Activated CD4-positive, CD25-positive, alpha-beta regulatory T cell (primary cell): ENCODE measurements around the gene STX8.

Source experiments
- DNase-seq, 4 experiments: peaks; one replicate each; lab custom pipeline; 2025; lab: John Stamatoyannopoulos, UW

The STX8 gene

DNA sequence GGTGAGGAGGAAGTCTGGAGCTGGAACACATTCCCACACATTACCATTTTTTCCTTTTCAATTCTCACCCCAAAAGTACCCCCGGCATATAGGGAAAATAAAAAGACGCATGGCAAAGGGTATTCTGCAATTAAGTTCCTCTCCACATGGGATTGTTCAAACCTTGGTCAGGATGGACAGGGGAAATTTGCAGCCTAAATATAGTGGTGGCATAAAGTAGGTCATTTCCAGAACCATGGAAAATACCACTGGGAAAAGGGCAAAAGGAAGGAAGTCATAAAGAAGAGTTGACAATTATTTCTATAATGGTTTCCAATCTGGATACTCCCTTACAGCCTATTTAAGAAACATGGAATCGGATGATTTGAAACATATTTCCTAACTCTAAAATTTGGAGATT, 135.8 kb downstream of the STX8 start:
- no peak for DNase-seq

GRCh38 chr17:9436630-9437029, 139.0 kb downstream of the STX8 start:
- no peak for DNase-seq

- no peak for DNase-seq
These were observed 140.5 kb downstream of the STX8 start for GRCh38 chr17:9435165-9435564.

DNA sequence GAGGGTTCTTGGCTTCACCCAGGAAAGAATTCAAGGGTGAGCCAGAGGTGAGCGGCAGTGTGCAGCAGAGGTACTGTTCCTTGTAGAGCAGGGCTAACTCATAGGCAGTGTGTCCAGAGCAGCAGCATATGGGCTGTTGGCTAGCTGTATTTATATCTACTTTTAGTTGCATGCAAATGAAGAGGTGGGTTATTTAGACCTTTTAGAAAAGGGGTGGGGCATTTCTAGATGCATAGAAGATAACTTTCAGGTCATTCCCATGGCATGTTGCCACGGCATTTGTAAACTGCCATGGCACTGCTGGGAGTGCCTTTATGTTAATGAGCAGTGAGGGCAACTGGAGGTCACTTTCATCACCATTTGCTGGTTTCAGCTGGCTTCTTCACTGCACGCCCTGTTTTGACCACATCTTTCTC, 141.0 kb downstream of the STX8 start:
- no peak for DNase-seq

GRCh38 chr17:9432934-9433421, 142.6 kb downstream of the STX8 start:
- DNase-seq: no peak

DNA sequence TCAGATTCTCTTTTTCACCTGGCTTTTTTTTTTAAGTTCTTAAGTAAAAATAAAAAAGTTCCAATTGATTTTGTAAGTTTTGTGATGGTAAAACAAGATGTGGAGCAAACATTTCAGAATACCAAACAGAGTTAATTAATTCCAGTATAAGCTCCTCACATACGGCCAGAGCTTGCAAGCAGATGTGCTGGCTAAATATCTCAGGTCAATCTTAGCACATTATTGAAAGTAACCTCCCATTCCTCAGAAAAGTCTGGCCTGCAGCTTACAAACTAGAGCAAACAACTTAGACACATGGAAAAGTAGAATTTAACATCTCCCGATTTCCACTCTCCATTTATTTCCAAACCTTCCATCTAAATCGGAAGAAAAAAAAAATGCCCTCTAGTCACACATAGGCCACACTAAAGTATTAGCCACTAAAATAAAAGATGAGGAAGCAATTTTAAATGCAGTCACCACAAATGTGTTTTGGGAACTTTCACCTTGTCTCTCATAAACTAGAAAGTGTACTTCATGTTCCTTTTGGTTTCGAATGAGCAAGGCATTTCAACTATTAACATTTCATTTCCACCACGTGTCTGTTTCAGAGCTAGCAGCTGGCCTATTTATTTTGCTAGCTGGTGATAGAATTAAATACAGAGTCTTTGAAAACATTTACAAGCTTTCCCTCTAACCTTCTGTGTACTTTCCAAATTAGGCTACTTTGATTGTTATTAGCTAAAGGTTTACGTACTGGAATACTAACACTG, 143.3 kb downstream of the STX8 start:
- no peak for DNase-seq

DNA sequence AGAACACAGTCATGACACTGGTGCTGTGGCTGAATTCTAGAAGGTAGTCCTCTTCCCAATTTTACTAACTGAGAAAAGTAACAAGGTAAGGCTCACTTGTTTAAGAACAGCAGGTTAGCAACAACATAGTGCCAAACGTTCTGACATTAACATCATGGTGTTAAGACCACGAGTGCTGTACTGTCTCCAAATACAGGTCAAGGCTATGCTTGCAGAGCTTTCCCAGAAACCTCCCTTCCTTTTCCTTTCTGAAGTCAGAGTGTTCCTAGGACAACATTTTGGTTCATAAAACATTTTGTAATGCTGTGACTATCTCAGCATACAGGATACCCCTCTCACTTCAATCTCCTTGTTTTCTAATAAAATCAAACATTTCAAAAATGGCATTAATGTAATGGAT, 144.0 kb downstream of the STX8 start:
- no peak for DNase-seq

DNA sequence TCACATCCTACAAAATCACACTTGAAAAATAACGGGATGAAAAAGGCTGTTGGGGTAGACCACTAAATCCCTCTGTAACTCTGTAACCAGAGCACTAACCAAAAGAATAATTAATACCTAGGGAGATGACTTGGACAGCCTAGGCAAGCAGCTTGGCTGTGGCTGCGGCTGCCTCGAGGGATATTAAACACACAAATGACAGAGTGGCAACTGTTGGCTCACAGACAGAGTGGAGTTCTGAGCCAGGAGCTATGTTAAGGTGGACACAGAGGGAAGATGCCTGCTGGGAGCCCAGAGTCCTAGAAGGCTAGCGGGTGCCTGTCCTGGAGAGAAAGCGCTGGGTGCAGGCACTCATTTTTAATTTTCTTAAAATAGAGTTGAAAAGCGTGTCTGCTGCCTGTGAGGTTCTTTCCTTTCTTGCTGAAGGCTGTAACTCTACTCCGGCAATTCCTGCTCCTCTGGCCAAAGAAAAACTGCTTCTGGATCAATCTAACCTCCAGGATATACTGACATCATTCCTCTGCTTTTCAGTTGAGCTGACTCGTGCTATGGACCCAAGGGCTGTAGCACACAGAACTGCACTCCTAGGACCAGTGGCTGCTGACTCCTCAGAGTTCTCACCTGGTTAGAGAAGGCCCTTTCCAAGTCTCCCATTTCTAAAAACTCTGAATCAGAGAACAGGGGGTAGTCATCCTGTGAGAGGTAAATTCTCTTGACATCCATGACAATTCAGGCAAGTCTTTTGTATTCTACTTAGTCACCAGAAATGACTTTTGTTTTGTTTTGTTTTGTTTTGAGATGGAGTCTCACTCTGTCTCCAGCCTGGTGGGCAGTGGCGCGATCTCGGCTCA, 147.9 kb downstream of the STX8 start:
- DNase-seq: no peak

DNA sequence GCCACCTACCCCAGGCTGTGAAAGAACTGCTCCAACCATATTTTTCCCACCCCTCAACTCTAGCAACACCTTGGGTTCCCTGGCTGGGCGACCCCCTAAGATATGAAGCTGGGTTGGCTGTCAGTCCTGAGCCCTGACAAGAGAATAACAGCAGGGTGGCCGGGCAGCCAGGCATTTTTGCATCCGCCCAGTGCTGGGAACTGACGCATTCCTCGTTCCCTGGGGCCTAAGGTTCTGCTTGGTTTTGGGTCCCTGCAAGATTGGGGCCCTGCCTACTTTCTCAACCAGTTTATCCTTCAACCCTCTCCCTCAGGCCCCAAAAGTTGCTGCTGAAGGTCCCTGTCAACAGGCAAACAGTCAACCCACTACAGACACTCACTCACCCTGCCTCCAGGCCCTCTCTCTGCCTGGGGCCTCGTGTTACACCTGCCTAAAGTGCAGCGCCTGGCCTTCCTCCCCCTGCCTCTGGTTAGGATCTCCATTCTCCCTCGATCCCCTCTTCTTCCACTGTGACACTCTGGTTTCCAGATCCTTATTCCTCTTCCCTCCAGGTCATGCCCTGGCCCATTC, 151.5 kb downstream of the STX8 start:
- no peak for DNase-seq

DNA sequence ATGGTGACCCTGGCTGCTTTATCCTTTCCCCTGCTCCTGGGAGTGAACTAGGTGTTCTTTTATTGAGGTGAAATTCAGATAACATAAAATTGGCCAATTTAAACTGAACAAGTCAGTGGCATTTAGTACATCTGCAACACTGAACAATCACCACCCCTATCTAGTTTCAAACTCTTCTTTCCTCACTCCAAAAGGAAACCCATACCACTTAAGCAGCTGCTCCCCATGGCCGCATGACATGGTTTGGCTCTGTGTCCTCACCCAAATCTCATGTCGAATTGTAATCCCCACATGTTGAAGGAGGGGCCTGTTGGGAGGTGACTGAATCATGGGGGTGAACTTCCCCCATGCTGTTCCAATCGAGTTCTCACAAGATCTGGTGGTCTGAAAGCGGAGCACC, 154.1 kb downstream of the STX8 start:
- DNase-seq: no peak

GRCh38 chr17:9419932-9420453, 155.6 kb downstream of the STX8 start:
- DNase-seq: no peak

DNA sequence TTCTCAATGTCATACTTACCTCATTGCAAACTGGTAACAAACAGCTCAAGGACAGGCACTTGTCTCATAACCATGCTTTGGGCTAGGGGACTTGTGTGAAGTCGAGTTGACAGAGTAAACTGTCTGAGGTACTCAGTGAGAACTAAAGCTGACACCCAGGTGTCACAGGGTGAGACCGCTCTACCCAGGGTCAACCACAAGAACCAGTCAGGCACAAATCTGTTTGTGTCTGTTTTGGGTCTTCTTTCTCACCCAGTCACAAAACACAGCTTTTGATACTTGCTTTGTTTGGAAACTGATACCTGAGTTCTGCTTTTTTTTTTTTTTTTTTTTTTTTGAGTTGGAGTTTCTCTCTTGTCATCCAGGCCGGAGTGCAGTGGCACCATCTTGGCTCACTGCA, 161.1 kb downstream of the STX8 start:
- DNase-seq: no peak

DNA sequence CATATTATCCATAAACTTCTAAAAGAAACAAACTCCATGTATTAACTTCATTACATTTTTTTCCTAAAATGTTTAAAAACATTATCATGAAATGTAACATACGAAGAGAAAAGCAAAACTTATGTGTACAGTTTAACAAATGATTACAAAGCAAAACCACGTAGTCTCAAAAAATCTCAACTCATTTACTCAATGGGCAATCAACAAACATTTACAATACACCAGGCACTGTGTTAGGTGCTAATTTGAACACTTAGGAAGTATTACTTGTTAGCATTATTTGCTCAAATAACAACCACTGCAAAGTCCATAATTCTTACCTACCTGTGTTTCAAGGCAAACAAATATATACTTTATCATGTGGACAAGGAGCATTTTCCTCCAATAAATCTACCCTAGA, 164.9 kb downstream of the STX8 start:
- no peak for DNase-seq

GRCh38 chr17:9410301-9410700, 165.3 kb downstream of the STX8 start:
- DNase-seq: no peak

- DNase-seq: no peak
These were observed 165.7 kb downstream of the STX8 start for GRCh38 chr17:9409878-9410277.

DNA sequence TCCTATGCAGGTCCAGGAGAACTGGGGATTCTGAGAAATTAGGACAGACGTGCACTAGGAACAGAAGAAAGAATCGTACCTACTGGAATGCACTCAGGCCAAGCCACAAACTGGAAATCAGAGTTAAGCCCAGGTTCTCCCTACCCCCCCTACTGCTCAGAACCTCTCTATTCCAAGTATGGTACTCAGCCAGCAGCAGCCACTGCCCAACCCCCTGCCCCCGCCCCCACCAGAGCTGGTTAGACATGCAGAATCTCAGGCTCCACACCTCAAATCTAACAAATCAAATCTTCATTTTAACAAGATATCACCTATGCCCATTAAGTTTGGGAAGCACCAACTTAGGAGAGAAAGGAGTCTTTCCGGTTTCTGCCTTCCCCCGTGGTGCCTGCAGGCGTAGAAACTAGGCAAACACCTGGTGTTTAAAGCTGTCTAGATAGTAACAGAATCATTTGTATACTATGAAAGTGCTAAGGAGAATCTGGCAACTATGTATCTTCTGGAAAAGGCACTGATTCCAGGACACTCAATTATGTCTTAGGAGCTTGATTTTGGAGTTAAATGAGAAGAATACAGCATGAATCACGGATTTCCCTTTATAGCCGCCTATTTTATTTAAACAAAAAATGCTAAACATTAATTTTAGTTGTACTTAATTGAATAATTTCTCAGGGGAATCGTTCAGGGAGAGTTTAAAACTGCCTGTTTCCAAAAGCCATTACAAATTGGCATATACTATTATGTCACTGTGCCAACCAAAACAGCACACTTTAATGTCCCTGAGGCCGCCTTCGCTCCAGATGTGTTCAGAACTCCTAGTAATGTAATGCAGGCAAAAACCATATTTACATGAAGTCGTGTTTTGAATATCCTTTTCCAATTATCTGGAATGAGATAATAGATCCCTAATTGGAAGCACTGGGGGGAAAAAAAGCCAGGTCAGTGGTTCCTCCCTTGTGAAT, 166.5 kb downstream of the STX8 start:
- no peak for DNase-seq

- no peak for DNase-seq
These were observed 167.2 kb downstream of the STX8 start for GRCh38 chr17:9408381-9408780.

DNA sequence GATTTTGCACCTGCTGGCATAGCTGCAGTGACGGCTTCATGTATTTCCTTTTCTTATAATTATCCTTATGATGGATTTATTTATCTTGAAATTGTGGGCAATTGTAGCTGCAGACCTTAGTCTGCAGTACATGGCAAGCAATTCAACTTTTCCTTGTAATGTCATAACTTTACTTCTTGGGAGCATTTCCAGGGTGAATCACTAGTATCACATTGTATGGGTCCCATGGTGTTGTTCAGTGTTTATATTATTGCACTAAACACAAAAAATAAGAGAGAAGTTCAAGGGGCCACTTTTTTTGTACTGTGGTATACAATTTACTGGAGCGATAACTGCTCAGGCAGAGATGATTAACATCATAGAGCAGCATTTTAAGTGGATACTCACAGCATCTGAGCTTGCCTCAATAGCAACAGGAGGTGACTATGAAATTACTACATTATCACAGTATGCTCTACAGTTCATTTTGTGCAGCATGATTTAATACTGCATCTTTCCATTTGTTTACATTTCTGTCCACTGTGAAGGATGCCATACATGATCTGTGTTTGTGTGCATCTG, 169.5 kb downstream of the STX8 start:
- DNase-seq: no peak

DNA sequence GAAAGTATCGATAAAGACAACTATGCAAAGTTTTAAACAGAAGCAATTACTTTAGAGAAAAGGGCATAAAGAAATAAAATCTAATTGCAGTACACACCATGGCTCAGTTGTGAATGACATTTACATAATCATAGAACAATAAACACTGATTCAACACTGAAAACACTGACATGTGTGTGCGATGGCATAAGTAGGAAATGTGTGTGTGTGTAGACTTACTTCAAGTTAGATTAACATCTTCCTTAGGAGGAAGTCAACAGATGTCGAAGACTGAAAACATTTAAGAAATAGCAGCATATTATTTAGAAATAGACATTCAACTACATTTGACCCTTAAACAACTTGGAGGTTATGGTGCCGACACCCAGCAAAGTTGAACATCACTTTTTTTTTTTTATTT, 172.4 kb downstream of the STX8 start:
- DNase-seq: no peak

GRCh38 chr17:9402590-9403199, 172.9 kb downstream of the STX8 start:
- DNase-seq: peak in 1 of 4 experiments; percentile 2

- DNase-seq: no peak
These were observed 174.2 kb downstream of the STX8 start for GRCh38 chr17:9401434-9401833.
